ENCODE results near the gene NBPF6. TPM values are rescaled to one million over a fixed set of nuclear protein-coding genes. Genes with fewer than 3 reads are reported as not detected.
"Not testable (repeated sequence)": the region's sequence is repeated elsewhere in the genome, so short reads cannot be mapped to it uniquely, and the experiment has no call there.

Gene NBPF6
- total RNA-seq, 1 experiment from 2014 or later: not detected

DNA sequence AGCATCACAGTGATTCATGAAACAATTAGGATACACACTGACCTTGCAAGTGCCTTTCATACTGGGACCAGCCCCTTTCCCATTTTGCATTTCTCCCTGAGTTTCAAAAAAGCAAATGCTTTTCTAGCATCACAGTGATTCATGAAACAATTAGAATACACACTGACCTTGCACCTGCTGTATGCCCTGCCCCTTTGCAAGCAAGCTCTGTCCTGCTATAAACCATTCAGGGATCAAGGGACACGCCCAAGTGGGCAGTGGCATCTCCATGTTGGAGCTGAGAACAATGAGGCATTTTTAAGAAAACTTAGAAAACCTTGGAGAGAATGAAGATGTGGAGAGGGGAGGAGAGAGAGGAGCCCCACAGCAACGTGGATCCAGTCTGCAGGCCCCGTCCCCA lies 13.8 kb downstream of the NBPF6 start:
- H3K4me1 Mint-ChIP-seq: not testable (repeated sequence)
- no CpG with 5 or more reads among the region's 3 CpGs for WGBS (ENCODE audit: extremely low coverage, insufficient read length, low lambda C conversion rate)

DNA sequence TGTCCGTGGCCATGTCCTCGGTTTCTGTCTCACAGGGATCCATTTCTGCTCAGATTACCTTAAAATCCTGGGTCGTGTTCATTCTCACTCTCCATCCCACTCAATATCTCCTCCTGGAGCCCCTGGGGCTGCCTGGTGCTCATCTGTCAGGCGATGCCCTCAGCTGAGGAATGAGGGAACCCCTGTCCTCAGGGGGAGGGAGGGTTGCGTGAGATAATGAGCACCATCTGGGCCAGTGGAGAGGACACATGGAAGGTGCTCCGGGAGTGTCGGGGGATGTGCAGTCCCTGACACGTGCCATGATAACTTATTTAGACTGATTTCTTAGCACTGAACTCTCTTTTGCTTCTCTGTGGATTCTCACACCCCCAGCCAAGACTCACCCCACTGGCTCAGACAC lies 16.0 kb downstream of the NBPF6 start:
- not testable (repeated sequence) for H2BK15ac ChIP-seq (ENCODE audit: low read depth, low read length); H3K9ac ChIP-seq (ENCODE audit: extremely low read depth, insufficient read length, low read length); H3T11ph ChIP-seq (ENCODE audit: low read length); H3K27me3 Mint-ChIP-seq (ENCODE audit: low read depth); H3K27me3 ChIP-seq (ENCODE audit: insufficient read depth, low read length); DNase-seq; H4K5ac ChIP-seq (ENCODE audit: insufficient read length, low read depth, low read length); H3K4me3 Mint-ChIP-seq; H2BK5ac ChIP-seq (ENCODE audit: insufficient read length, low read length); H3K27ac ChIP-seq (ENCODE audit: insufficient read length, low read depth, low read length); H3K27ac Mint-ChIP-seq; H3K79me2 ChIP-seq (ENCODE audit: insufficient read depth, low read length); H2AFZ ChIP-seq (ENCODE audit: low read length); H2BK120ac ChIP-seq (ENCODE audit: low read depth, low read length, poor library complexity, severe bottlenecking); H3K4me1 Mint-ChIP-seq; H2AK5ac ChIP-seq (ENCODE audit: insufficient read length, low read length); H3K9me3 ChIP-seq (ENCODE audit: control insufficient read depth, low read depth, low read length); H4K8ac ChIP-seq (replicated peaks; ENCODE audit: insufficient read length, low read depth, low read length); H3K9me3 Mint-ChIP-seq; H2BK20ac ChIP-seq (ENCODE audit: low read depth, low read length, poor library complexity, severe bottlenecking); H3K4me1 ChIP-seq (ENCODE audit: insufficient read depth, low read length); H3K4me2 ChIP-seq (ENCODE audit: insufficient read depth, insufficient read length, low read length); H3K23me2 ChIP-seq (ENCODE audit: insufficient read length, low read depth, low read length, poor library complexity, severe bottlenecking); H3K14ac ChIP-seq (ENCODE audit: insufficient read depth, low read length); H3K36me3 Mint-ChIP-seq (ENCODE audit: insufficient read depth in 1 of 3, low read depth in 3 of 3); H3K79me1 ChIP-seq (ENCODE audit: insufficient read depth, low read depth, low read length, poor library complexity, severe bottlenecking); H2BK12ac ChIP-seq (ENCODE audit: insufficient read length, low read depth, low read length); H4K20me1 ChIP-seq (ENCODE audit: control insufficient read depth, insufficient read depth, insufficient read length); H3K18ac ChIP-seq (ENCODE audit: insufficient read length, low read depth, low read length); H4K91ac ChIP-seq (ENCODE audit: insufficient read length, low read depth, low read length); H3K23ac ChIP-seq (ENCODE audit: insufficient read length, low read depth, low read length); H3K56ac ChIP-seq (ENCODE audit: insufficient read length, low read depth, low read length); H3K4ac ChIP-seq (ENCODE audit: low read depth, low read length)
- no CpG with 5 or more reads among the region's 8 CpGs for WGBS (ENCODE audit: extremely low coverage, insufficient read length, low lambda C conversion rate)

More for the DNA sequence above, 13.8 kb downstream of the NBPF6 start:
- H2AK5ac ChIP-seq (ENCODE audit: insufficient read length, low read length); H3K9ac ChIP-seq (ENCODE audit: extremely low read depth, insufficient read length, low read length); H4K91ac ChIP-seq (ENCODE audit: insufficient read length, low read depth, low read length); H3K4me2 ChIP-seq (ENCODE audit: insufficient read depth, insufficient read length, low read length); H4K5ac ChIP-seq (ENCODE audit: insufficient read length, low read depth, low read length); H2BK20ac ChIP-seq (ENCODE audit: low read depth, low read length, poor library complexity, severe bottlenecking); H3K23ac ChIP-seq (ENCODE audit: insufficient read length, low read depth, low read length); H3K56ac ChIP-seq (ENCODE audit: insufficient read length, low read depth, low read length); H3K4me1 ChIP-seq (ENCODE audit: insufficient read depth, low read length); H2AFZ ChIP-seq (ENCODE audit: low read length); H2BK5ac ChIP-seq (ENCODE audit: insufficient read length, low read length); H3K27me3 Mint-ChIP-seq (ENCODE audit: low read depth); H3K18ac ChIP-seq (ENCODE audit: insufficient read length, low read depth, low read length); H2BK15ac ChIP-seq (ENCODE audit: low read depth, low read length); H3K9me3 Mint-ChIP-seq; H4K20me1 ChIP-seq (ENCODE audit: control insufficient read depth, insufficient read depth, insufficient read length); H3K27me3 ChIP-seq (ENCODE audit: insufficient read depth, low read length); H3K4me3 Mint-ChIP-seq; H3T11ph ChIP-seq (ENCODE audit: low read length); DNase-seq; H3K23me2 ChIP-seq (ENCODE audit: insufficient read length, low read depth, low read length, poor library complexity, severe bottlenecking); H2BK12ac ChIP-seq (ENCODE audit: insufficient read length, low read depth, low read length); H3K4ac ChIP-seq (ENCODE audit: low read depth, low read length); H3K27ac ChIP-seq (ENCODE audit: insufficient read length, low read depth, low read length); H3K27ac Mint-ChIP-seq; H3K79me1 ChIP-seq (ENCODE audit: insufficient read depth, low read depth, low read length, poor library complexity, severe bottlenecking); H3K36me3 Mint-ChIP-seq (ENCODE audit: insufficient read depth in 1 of 3, low read depth in 3 of 3); H3K79me2 ChIP-seq (ENCODE audit: insufficient read depth, low read length); H2BK120ac ChIP-seq (ENCODE audit: low read depth, low read length, poor library complexity, severe bottlenecking); H3K14ac ChIP-seq (ENCODE audit: insufficient read depth, low read length); H3K9me3 ChIP-seq (ENCODE audit: control insufficient read depth, low read depth, low read length); H4K8ac ChIP-seq (replicated peaks; ENCODE audit: insufficient read length, low read depth, low read length): not testable (repeated sequence)
